ENCODE data around the gene CFAP46.

The CFAP46 gene

DNA sequence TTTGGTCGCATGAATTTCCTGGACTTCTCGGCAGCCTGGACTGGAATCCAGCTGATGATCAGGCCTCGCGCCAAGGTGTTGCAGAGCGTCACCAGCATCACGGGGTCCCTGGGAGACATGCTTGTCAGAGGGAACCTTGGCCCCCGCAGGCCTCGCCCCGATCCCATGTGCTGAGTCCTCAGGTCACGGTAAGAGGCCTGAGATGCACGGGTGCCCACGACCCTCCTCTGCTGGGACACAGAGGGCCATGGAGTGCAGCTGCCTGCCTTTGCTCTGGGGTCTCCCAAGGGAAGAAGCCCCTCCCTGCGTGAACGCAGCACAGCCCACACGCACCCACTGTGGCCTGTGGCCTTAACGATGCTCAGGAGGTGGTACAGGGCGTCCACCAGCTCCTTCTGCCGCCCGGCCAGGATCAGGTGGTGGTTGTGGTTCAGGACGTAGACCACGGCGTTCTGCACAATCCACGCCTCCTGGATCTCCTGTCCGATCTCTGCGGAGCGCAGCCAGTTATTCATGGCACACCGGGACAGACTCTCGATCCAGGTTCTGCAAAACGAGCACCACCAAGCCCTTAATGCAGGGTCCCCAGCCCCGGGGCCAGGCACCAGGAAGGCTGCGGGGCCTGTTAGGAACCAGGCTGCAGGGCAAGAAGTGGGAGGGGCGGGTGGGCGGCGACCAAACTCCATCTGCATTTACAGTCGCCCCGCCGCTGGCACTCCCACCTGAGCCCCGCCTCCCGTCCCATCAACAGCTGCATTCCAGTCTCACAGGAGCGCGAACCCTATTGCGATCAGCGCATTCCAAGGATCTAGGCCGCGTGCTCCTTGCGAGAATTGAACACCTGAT lies 29.4 kb downstream of the CFAP46 start:
- TF ChIP-seq, protein P1, sequence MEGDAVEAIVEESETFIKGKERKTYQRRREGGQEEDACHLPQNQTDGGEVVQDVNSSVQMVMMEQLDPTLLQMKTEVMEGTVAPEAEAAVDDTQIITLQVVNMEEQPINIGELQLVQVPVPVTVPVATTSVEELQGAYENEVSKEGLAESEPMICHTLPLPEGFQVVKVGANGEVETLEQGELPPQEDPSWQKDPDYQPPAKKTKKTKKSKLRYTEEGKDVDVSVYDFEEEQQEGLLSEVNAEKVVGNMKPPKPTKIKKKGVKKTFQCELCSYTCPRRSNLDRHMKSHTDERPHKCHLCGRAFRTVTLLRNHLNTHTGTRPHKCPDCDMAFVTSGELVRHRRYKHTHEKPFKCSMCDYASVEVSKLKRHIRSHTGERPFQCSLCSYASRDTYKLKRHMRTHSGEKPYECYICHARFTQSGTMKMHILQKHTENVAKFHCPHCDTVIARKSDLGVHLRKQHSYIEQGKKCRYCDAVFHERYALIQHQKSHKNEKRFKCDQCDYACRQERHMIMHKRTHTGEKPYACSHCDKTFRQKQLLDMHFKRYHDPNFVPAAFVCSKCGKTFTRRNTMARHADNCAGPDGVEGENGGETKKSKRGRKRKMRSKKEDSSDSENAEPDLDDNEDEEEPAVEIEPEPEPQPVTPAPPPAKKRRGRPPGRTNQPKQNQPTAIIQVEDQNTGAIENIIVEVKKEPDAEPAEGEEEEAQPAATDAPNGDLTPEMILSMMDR (IDR thresholded peaks at IDR 0.05; ENCODE audit: low read depth, low read length): no peak

DNA sequence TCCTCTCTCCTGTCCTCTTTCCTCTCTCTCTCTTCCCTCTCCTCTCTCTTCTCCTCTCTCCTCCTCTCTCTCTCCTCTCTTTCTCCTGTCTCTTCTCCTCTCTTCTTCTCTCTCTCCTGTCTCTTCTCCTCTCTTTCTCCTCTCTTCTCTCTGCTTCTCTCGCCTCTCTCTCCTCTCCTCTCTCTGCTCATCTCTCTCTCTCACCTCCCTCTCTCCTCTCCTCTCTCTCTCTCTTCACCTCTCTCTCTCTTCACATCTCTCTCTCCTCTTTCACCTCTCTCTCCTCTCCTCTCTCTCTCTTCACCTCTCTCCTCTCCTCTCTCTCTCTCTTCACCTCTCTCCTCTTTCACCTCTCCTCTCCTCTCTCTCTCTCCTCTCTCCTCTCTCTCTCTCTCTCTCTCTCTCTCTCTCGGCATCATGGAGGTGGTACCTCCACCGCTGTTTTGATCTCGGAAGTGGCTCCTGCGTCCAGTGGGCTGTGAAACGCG lies 30.1 kb downstream of the CFAP46 start:
- Histone ChIP-seq H3K27ac (no peak overlapping the region), H3K36me3 (no peaks in the 10 kb centered on the region), H3K9me3 (ENCODE audit: severe bottlenecking) (no peaks in the 10 kb centered on the region), H3K4me3 (ENCODE audit: low read depth, low read length) (no peak overlapping the region), H3K27me3 (ENCODE audit: insufficient read depth, low read depth, severe bottlenecking) (no peaks in the 10 kb centered on the region)
- no peak for DNase-seq
- TF ChIP-seq, protein P1 (IDR thresholded peaks at IDR 0.05; ENCODE audit: low read depth, low read length): no peak

More for the DNA sequence above, 29.4 kb downstream of the CFAP46 start:
- DNase-seq: no peak
- Histone ChIP-seq H3K9me3 (ENCODE audit: severe bottlenecking) (no peaks in the 10 kb centered on the region), H3K36me3 (no peaks in the 10 kb centered on the region), H3K27me3 (ENCODE audit: insufficient read depth, low read depth, severe bottlenecking) (no peaks in the 10 kb centered on the region), H3K27ac (no peak overlapping the region), H3K4me3 (ENCODE audit: low read depth, low read length) (no peak overlapping the region)

DNA sequence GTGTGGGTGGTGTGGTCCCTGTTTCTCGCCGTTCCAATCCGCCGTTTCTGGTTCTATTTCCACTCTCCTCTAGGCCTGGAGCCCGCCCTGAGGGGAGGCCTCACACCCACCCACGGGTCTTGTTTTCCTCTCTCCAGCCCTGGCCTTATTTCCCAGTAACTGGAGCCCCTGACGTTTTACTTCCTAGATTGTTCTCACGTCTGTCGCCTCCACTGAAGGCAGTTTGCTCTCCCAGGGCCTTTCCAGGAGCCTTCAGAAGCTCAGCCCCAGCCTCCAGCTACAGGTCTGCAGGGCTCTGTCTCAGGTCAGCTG lies 30.6 kb downstream of the CFAP46 start:
- Histone ChIP-seq H3K27ac (no peak overlapping the region), H3K9me3 (ENCODE audit: severe bottlenecking) (no peaks in the 10 kb centered on the region), H3K36me3 (no peaks in the 10 kb centered on the region), H3K4me3 (ENCODE audit: low read depth, low read length) (no peak overlapping the region), H3K27me3 (ENCODE audit: insufficient read depth, low read depth, severe bottlenecking) (no peaks in the 10 kb centered on the region)
- TF ChIP-seq, protein P1 (IDR thresholded peaks at IDR 0.05; ENCODE audit: low read depth, low read length): no peak
- no peak for DNase-seq

DNA sequence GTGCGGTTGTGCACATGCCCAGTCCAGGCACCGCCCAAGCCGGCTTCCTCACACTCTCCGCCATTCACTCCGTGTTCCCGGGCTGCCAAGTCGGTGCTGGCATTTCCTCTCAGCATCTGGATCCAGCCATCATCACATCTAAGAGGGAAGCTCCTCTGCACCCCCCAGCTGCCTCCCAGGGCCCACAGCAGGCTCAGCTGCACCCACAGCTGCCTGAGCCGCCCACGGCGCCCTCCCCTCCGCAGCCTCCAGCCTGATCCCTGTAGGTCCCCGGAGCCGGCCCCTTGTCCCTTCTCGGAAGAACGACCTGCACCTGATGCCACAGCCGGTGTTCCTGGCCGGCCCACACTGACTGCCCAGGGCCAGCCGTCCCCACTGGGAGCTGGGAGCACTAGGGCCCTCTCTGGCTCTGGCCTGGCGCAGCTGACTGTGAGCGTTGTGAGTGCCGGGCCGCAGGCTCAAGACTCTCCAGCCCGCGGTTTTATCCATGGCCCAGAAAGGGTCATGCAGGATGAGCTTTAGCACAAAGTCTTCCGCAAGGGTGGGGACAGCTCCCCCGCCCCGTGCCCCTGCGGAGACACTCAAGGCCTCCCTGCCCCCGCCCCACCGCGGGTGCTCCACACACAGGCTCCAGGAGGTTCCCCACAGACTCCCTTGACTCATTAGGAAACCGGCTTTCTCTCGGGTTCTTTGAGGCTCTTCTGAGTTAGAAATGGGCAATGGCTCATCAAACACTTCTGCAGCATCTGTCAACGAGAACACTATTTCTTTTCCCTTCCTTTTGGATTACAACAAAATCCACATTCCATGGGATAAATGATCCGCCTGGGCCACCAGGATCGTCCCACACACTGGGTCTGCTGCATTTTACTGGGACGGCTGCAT lies 31.2 kb downstream of the CFAP46 start:
- TF ChIP-seq, protein P1 (IDR thresholded peaks at IDR 0.05; ENCODE audit: low read depth, low read length): no peak
- no peaks in the 10 kb centered on the region for H3K27me3 ChIP-seq (ENCODE audit: insufficient read depth, low read depth, severe bottlenecking)
- no peaks in the 10 kb centered on the region for H3K9me3 ChIP-seq (ENCODE audit: severe bottlenecking)
- no peaks in the 10 kb centered on the region for H3K36me3 ChIP-seq
- no peak for DNase-seq
- H3K27ac ChIP-seq: no peak overlapping the region
- H3K4me3 ChIP-seq (ENCODE audit: low read depth, low read length): no peak overlapping the region

DNA sequence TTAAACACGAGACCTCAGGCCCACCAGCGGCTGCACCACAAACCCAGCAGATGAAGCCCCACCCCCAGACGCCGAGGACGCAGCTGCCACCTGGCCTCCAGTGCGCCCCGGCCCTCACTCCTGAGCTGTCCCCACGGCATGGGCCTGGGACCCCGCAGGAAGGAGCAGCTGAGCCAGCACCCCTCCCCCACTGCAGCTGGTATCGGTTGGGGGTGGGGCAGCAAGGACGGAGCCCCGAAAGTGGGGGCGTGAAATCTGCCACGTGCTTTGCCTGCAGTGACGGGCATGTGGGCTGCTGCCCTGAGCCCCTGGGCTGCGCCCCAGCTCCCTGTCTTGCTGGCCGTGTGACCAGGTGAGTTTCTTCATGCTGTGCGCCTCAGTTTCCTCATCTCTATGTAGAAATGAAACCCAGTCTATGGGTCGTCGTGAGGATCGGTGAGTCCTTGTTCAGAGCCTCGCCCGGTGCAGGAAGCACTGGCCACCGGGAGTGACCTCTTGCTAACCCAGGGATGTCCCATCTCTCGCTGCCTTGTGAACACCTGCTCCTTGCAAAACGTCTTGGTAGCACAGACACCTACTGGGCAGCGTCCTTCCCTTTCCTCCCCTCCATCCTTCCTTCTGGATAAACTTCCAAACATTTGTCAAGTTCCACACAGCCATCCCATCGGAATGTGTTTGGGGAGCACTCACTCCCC lies 32.0 kb downstream of the CFAP46 start:
- TF ChIP-seq, protein P1 (IDR thresholded peaks at IDR 0.05; ENCODE audit: low read depth, low read length): no peak
- Histone ChIP-seq H3K9me3 (ENCODE audit: severe bottlenecking) (no peaks in the 10 kb centered on the region), H3K4me3 (ENCODE audit: low read depth, low read length) (no peak overlapping the region), H3K36me3 (no peaks in the 10 kb centered on the region), H3K27ac (no peak overlapping the region), H3K27me3 (ENCODE audit: insufficient read depth, low read depth, severe bottlenecking) (no peaks in the 10 kb centered on the region)
- peak; percentile 11 for DNase-seq
